Neural cell (in vitro differentiated cells): ENCODE data around the gene SH3TC2. TPM values are rescaled to one million over a fixed set of nuclear protein-coding genes. Genes with fewer than 3 reads are reported as not detected.

ENCODE experiments used
- H2AFZ ChIP-seq: fragments of 200-600, 300-800 bp; sonication (generic), shearing (Covaris generic); 2 replicates; pipeline ENCODE4 v1.6.0; 2014; ENCODE audit warnings: low read depth, mild to moderate bottlenecking, antibody characterized with exemption, low read length, moderate library complexity
- H3F3A ChIP-seq: fragments of 200-600 bp; shearing (Covaris generic); 2 replicates; pipeline ENCODE4 v1.6.1; 2016; ENCODE audit warnings: mild to moderate bottlenecking, moderate library complexity, mixed read lengths, antibody characterized with exemption, low read length; ENCODE audit not compliant: insufficient read depth, poor library complexity, severe bottlenecking
- H3K27ac ChIP-seq: fragments of 200-600, 300-800 bp; sonication (generic), shearing (Covaris generic); 2 replicates; pipeline ENCODE4 v1.5.1; 2014; ENCODE audit warnings: mild to moderate bottlenecking, low read length, moderate library complexity
- H3K27me3 ChIP-seq: fragments of 300-800, 200-600 bp; sonication (generic), shearing (Covaris generic); 2 replicates; pipeline ENCODE4 v1.6.0; 2014; ENCODE audit warnings: mild to moderate bottlenecking, low read depth, low read length, moderate library complexity; ENCODE audit not compliant: insufficient read depth
- H3K36me3 ChIP-seq: fragments of 300-800, 200-600 bp; sonication (generic), shearing (Covaris generic); 2 replicates; pipeline ENCODE4 v1.5.1; 2014; ENCODE audit warnings: mild to moderate bottlenecking, antibody characterized with exemption, low read length, moderate library complexity; ENCODE audit not compliant: insufficient read depth
- H3K4me2 ChIP-seq: fragments of 300-800, 200-600 bp; sonication (generic), shearing (Covaris generic); 2 replicates; pipeline ENCODE4 v1.6.0; 2014; ENCODE audit warnings: mild to moderate bottlenecking, low read length
- H3K4me3 ChIP-seq: fragments of 300-800, 200-600 bp; sonication (generic), shearing (Covaris generic); 2 replicates; pipeline ENCODE4 v1.5.1; 2014; ENCODE audit warnings: mild to moderate bottlenecking, low read length, moderate library complexity
- H3K79me2 ChIP-seq: fragments of 200-600 bp; shearing (Covaris generic); replicated peaks from 2 replicates; pipeline ENCODE4 v1.6.0; 2014; ENCODE audit warnings: mild to moderate bottlenecking, low read length, moderate library complexity; ENCODE audit not compliant: insufficient read depth
- H3K9ac ChIP-seq: fragments of 300-800, 200-600 bp; sonication (generic), shearing (Covaris generic); 2 replicates; pipeline ENCODE4 v1.6.1; 2016; ENCODE audit warnings: mild to moderate bottlenecking, low read length, mixed read lengths
- H3K9me2 ChIP-seq: fragments of 200-600 bp; shearing (Covaris generic); 2 replicates; pipeline ENCODE4 v1.6.1; 2016; ENCODE audit warnings: mild to moderate bottlenecking, low read length, mixed read lengths; ENCODE audit not compliant: insufficient read depth
- H3K9me3 ChIP-seq: fragments of 200-600, 300-800 bp; sonication (generic), shearing (Covaris generic); 2 replicates; pipeline ENCODE4 v1.6.1; 2016; ENCODE audit warnings: mild to moderate bottlenecking, mixed run types, low read length, moderate library complexity, mixed read lengths
- H4K20me1 ChIP-seq: fragments of 200-600 bp; shearing (Covaris generic); 2 replicates; pipeline ENCODE4 v1.6.1; 2016; ENCODE audit warnings: mild to moderate bottlenecking, mixed run types; ENCODE audit not compliant: insufficient read depth
- EP300 ChIP-seq: fragments of 450-650 bp; conservative IDR thresholded peaks from 2 replicates; pipeline ENCODE4 v1.6.1; 2014; ENCODE audit warnings: antibody characterized with exemption, mild to moderate bottlenecking, moderate library complexity; ENCODE audit not compliant: poor library complexity, severe bottlenecking
- EZH2 ChIP-seq: fragments of 200-600, 300-800 bp; shearing (Covaris generic), sonication (generic); IDR thresholded peaks from 2 replicates; pipeline ENCODE4 v1.6.1; 2014; ENCODE audit warnings: antibody characterized with exemption, low read length, borderline replicate concordance, mild to moderate bottlenecking; ENCODE audit not compliant: insufficient read depth, poor library complexity, severe bottlenecking
- MXI1 ChIP-seq: fragments of 450-650 bp; conservative IDR thresholded peaks from 2 replicates; pipeline ENCODE4 v1.6.1; 2014; ENCODE audit warnings: antibody characterized with exemption, mild to moderate bottlenecking; ENCODE audit not compliant: poor library complexity, severe bottlenecking
- POLR2AphosphoS5 ChIP-seq: IDR thresholded peaks from 2 replicates; pipeline ENCODE4 v1.6.1; 2012
- RAD21 ChIP-seq: fragments of 450-650 bp; conservative IDR thresholded peaks from 2 replicates; pipeline ENCODE4 v1.6.1; 2014; ENCODE audit warnings: antibody characterized with exemption, mild to moderate bottlenecking, moderate library complexity
- SMC3 ChIP-seq: fragments of 450-650 bp; conservative IDR thresholded peaks from 2 replicates; pipeline ENCODE4 v1.6.1; 2014; ENCODE audit warnings: antibody characterized with exemption, mild to moderate bottlenecking, moderate library complexity; ENCODE audit not compliant: poor library complexity
- TAF1 ChIP-seq: IDR thresholded peaks from 2 replicates; pipeline ENCODE4 v1.6.1; 2012; ENCODE audit warnings: low read depth
- polyA plus RNA-seq: library from polyadenylated mRNA; depleted of rRNA; stranded (reverse); fragments of >200 nt; gene quantifications from 2 replicates; pipeline ENCODE4 v1.2.3, GENCODE V29; 2014
- TF ChIP-seq, protein P1 (sequence below): fragments of 450-650 bp; IDR thresholded peaks from 2 replicates; pipeline ENCODE4 v1.5.1; 2014; ENCODE audit warnings: antibody characterized with exemption, mild to moderate bottlenecking, moderate library complexity; ENCODE audit not compliant: poor library complexity, severe bottlenecking
- TF ChIP-seq, protein P2 (sequence below): IDR thresholded peaks from 2 replicates; pipeline ENCODE4 v1.6.1; 2012; ENCODE audit warnings: borderline replicate concordance

SH3TC2 gene
- polyA plus RNA-seq, 1 donor from 2014 or later = not detected

DNA sequence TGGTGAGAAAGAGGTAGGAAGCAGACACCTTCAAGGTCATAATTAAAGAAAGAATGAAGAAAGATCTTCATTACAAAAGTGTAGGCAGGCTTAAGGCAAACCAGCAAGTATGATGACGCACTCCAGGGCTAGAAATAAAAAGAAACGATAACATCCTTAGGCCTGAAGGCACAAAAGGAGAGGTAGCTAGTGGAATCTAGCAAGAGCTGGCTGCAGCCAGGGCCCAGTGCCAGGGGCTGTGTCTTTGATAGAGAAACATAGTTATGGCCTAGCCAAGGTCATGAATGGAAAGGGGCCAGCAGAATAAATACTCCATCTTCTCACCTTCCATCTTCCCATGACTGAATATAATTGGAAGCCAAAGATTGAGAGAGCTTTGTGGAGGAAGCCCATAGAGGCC, 6.8 kb upstream of the SH3TC2 start:
- Histone ChIP-seq H3F3A (no peaks in the 10 kb centered on the region), H3K9me3 (no peaks in the 10 kb centered on the region), H3K36me3 (no peaks in the 10 kb centered on the region), H3K9ac (no peak overlapping the region), H4K20me1 (no peaks in the 10 kb centered on the region), H3K79me2 (no peaks in the 10 kb centered on the region), H3K27me3 (no peaks in the 10 kb centered on the region), H3K4me3 (no peak overlapping the region), H3K27ac (no peak overlapping the region), H3K9me2 (no peaks in the 10 kb centered on the region), H3K4me2 (no peak overlapping the region), H2AFZ (no peak overlapping the region)
- no peak for TF ChIP-seq TAF1
- TF ChIP-seq SMC3 = no peak
- TF ChIP-seq, protein P1, sequence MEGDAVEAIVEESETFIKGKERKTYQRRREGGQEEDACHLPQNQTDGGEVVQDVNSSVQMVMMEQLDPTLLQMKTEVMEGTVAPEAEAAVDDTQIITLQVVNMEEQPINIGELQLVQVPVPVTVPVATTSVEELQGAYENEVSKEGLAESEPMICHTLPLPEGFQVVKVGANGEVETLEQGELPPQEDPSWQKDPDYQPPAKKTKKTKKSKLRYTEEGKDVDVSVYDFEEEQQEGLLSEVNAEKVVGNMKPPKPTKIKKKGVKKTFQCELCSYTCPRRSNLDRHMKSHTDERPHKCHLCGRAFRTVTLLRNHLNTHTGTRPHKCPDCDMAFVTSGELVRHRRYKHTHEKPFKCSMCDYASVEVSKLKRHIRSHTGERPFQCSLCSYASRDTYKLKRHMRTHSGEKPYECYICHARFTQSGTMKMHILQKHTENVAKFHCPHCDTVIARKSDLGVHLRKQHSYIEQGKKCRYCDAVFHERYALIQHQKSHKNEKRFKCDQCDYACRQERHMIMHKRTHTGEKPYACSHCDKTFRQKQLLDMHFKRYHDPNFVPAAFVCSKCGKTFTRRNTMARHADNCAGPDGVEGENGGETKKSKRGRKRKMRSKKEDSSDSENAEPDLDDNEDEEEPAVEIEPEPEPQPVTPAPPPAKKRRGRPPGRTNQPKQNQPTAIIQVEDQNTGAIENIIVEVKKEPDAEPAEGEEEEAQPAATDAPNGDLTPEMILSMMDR = no peak

DNA sequence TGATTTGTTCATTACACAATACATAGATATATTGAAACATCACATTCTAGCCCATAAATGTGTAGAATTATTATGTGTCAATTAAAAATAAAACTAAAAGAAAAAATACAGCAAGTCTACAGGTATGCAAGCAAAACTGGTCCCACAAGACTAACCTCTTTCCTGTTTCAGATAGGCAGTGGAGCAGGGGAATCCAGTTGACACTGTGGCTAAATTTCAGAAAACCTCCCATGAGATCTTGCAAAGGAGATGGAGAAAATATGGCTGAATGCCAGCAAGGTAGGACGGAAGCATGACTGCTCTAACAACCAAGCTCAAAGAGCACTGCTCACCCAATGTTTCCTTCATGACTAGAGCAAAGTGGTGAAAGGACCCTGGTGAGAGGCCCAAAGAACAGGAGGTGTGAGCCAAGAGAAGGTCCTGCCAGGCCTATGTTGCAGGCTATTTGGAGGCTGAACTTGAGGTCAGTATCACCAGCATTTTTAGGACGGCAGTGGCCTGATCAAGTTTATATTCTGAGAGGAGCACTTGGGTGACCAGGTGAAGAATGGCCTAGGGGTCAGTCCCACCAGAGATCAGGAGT, 1.1 kb upstream of the SH3TC2 start:
- Histone ChIP-seq H4K20me1 (no peaks in the 10 kb centered on the region), H3K4me2 (no peak overlapping the region), H3K27me3 (no peaks in the 10 kb centered on the region), H3K9me3 (no peaks in the 10 kb centered on the region), H3K9me2 (no peaks in the 10 kb centered on the region), H3K27ac (no peak overlapping the region), H3F3A (no peaks in the 10 kb centered on the region), H2AFZ (no peak overlapping the region), H3K79me2 (no peaks in the 10 kb centered on the region), H3K4me3 (no peak overlapping the region), H3K36me3 (no peaks in the 10 kb centered on the region), H3K9ac (no peak overlapping the region)
- no peak for TF ChIP-seq EZH2
- no peak for TF ChIP-seq POLR2AphosphoS5
- TF ChIP-seq MXI1 = no peak
- no peak for TF ChIP-seq EP300
- TF ChIP-seq SMC3 = no peak
- TF ChIP-seq TAF1 = no peak
- TF ChIP-seq, protein P2, sequence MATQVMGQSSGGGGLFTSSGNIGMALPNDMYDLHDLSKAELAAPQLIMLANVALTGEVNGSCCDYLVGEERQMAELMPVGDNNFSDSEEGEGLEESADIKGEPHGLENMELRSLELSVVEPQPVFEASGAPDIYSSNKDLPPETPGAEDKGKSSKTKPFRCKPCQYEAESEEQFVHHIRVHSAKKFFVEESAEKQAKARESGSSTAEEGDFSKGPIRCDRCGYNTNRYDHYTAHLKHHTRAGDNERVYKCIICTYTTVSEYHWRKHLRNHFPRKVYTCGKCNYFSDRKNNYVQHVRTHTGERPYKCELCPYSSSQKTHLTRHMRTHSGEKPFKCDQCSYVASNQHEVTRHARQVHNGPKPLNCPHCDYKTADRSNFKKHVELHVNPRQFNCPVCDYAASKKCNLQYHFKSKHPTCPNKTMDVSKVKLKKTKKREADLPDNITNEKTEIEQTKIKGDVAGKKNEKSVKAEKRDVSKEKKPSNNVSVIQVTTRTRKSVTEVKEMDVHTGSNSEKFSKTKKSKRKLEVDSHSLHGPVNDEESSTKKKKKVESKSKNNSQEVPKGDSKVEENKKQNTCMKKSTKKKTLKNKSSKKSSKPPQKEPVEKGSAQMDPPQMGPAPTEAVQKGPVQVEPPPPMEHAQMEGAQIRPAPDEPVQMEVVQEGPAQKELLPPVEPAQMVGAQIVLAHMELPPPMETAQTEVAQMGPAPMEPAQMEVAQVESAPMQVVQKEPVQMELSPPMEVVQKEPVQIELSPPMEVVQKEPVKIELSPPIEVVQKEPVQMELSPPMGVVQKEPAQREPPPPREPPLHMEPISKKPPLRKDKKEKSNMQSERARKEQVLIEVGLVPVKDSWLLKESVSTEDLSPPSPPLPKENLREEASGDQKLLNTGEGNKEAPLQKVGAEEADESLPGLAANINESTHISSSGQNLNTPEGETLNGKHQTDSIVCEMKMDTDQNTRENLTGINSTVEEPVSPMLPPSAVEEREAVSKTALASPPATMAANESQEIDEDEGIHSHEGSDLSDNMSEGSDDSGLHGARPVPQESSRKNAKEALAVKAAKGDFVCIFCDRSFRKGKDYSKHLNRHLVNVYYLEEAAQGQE = no peak

DNA sequence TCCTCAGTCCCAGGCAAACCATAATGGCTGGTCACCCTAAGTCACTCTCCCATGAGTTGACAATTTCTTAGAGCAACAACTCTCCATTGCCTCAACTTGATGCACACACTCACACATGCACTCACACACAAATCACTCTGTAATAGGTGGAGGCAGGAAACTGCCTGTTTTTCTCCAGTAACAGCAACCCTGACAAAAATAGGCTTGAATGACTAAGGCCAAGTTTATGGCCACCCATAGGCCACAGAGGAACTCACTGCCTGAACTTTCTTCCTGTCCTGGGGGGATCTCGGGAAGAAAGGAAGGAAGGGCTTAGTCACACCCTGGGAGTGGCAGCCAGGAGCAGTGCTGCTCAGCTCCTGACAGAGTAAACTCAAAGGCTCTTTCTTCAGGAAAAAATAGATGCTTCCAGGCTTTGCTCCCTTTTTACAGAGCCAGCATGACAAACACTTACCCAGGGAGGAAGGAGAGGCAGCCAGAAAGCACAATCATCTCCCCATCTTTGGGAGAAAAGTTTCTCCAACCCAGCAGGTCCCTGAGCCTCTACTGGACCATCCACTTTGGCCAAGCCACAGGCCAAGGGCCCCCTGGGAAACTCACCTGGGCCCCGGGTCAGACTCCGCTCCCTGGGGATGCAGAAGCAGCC, 368 bp downstream of the SH3TC2 start:
- no peaks in the 10 kb centered on the region for H3K36me3 ChIP-seq
- no peaks in the 10 kb centered on the region for H3K79me2 ChIP-seq
- H3K9ac ChIP-seq = no peak overlapping the region
- no peak overlapping the region for H2AFZ ChIP-seq
- no peak for TF ChIP-seq SMC3
- TF ChIP-seq, protein P2 = no peak
- no peak for TF ChIP-seq RAD21
- TF ChIP-seq EP300 = no peak
- TF ChIP-seq POLR2AphosphoS5 = no peak
- no peak for TF ChIP-seq TAF1
- no peak for TF ChIP-seq EZH2
- TF ChIP-seq, protein P1 = no peak
- no peak for TF ChIP-seq MXI1
- no peak overlapping the region for H3K27ac ChIP-seq
- no peaks in the 10 kb centered on the region for H3F3A ChIP-seq
- no peaks in the 10 kb centered on the region for H4K20me1 ChIP-seq
- H3K27me3 ChIP-seq = no peaks in the 10 kb centered on the region
- H3K4me2 ChIP-seq = no peak overlapping the region
- H3K9me2 ChIP-seq = no peaks in the 10 kb centered on the region
- H3K4me3 ChIP-seq = no peak overlapping the region
- no peaks in the 10 kb centered on the region for H3K9me3 ChIP-seq
